GM18526 (cell line): ENCODE results near the gene ANKRD40.

Experiments used
- POLR2A ChIP-seq: IDR thresholded peaks from 3 replicates; pipeline ENCODE4 v1.6.1; 2011; ENCODE audit not compliant: insufficient read length; ENCODE audit errors: extremely low read depth

The ANKRD40 gene

DNA sequence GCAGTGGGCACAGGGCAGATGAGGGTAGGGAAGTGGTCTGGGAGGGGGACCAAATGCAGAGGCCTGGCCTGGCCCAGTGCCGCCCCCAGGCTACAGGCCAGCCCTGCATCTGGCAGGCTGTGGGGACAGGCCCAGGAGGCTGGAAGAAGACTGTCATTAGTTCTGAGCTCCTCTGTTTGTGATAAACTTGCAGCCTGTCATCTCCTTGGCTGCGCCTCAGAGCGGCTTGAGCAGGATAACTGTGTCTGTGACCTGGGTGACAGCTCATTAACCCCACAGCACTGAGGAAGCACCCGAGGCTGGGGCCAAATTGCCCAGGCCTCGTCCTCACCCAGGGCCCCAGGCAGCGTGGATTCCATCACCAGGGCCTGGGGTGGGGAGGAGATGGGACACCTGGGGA is 49.1 kb downstream of the ANKRD40 start:
- TF ChIP-seq POLR2A: no peak

GRCh38 chr17:50657627-50658026 is 50.1 kb downstream of the ANKRD40 start:
- no peak for TF ChIP-seq POLR2A

DNA sequence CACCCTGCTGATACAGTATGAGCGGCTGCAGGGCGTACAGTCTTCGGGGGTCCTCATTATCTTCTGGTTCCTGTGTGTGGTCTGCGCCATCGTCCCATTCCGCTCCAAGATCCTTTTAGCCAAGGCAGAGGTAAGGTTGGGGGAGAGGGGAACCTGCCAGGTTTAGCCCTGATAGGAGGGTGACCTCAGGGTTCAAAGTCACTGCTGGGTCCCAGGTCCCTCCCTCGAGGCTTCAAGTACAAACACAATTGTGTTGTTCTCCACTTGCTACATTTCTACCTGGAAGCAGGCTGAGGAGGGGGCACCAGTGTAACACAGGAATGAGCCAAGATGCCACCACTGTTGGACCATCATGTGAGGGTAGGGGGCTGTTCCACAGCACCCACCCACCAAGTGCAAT is 50.7 kb downstream of the ANKRD40 start:
- TF ChIP-seq POLR2A: no peak

DNA sequence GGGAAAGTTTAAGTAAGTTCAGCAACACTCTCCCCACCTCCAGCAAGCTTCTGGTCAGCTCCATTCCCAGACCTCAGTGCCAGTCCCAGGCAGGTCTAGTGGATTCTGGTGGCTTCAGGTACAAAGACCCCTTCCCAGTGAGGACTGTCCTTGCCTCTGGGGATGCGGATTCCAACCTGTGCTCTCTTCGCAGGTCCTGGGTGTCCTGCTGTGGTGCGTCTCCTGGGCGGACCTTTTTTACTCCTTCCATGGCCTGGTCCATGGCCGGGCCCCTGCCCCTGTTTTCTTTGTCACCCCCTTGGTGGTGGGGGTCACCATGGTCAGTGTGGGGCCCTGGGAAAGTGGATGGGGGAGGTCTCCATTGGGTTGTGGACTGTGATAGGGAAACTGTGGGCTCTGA is 51.2 kb downstream of the ANKRD40 start:
- TF ChIP-seq POLR2A: no peak

DNA sequence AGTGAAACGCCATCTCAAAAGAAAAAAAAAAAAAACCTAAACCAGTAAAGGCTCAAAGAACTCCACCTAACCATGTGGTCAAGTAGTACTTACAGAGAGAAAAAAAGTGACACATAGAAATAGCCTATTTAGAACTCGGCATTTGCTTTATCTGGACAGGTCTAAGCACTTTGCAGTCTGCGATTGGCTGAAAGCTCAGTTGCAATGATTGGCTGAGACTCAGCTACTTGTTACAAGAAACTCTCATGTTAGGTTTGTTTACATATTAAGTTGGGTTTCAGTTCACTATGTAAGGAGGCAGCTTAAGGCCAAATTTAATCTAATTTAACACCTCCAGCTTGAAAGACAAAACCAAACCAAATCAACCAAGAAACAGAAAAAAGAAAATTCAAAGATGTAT is 54.0 kb downstream of the ANKRD40 start:
- TF ChIP-seq POLR2A: no peak

DNA sequence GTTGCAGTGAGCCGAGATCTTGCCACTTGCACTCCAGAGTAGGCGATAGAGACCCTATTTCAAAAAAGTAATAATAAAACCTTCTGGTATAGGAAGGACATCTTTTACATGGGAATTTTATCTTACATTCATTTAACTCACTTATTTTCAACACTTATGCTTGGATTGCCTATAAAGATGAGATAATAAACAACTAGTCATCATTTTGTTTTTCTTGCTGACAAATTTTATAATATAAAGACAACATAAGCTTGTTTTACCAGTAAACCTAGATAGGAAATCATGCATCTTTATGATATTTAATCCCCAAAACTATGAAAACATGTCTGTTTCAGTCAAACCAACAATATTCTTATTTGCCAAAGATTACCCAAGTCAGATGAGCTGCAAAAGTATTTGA is 56.1 kb downstream of the ANKRD40 start:
- no peak for TF ChIP-seq POLR2A

- TF ChIP-seq POLR2A: no peak
Observed at GRCh38 chr17:50649042-50649908, 58.4 kb downstream of the ANKRD40 start.

GRCh38 chr17:50647187-50647586 is 60.5 kb downstream of the ANKRD40 start:
- TF ChIP-seq POLR2A: no peak

DNA sequence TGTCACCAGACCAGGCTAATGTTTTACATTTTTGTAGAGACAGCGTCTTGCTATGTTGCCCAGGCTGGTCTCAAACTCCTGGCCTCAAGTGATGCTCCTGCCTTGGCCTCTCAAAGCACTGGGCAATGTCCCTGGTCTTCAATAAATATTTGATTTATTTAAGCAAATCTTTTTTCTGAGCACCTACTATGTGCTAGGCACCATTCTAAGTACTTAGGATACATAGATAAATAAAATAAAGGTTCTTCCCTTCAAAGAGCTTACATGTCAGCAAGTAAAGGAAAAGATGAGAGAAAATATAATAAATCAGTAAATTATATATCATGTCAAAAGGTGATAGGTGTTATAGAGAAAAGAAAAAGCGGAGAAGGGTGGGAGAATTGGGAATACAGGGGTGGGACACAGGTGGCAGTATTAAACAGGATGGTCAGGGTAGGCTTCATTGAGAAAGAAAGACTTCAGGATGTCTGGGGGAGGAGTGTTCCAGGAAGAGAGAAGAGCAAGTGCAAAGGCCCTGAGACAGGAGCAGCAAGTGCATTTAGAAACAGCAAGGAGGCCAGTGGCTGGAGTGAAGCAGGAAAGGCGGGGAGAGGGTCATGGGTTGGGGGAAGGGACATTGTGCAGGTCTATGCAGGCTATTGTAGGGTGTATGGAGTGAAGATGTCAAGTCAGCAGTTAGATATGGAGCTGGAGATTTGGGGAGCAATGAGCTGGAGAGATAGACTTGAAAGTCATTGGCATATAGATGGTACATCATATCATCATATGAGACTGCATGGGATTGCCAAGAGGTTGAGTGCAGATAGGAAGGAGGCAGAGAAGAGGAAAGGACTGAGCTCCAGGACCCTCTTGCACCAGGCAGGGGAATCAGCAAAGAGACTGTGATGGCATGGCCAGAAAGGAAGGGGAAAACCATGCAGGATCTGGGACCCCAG is 61.7 kb downstream of the ANKRD40 start:
- no peak for TF ChIP-seq POLR2A
